Measurements from ENCODE around the gene LLGL1.

The LLGL1 gene

GRCh38 chr17:18230288-18231141 lies 5.1 kb downstream of the LLGL1 start:
- DNase-seq: peak; percentile 6

DNA sequence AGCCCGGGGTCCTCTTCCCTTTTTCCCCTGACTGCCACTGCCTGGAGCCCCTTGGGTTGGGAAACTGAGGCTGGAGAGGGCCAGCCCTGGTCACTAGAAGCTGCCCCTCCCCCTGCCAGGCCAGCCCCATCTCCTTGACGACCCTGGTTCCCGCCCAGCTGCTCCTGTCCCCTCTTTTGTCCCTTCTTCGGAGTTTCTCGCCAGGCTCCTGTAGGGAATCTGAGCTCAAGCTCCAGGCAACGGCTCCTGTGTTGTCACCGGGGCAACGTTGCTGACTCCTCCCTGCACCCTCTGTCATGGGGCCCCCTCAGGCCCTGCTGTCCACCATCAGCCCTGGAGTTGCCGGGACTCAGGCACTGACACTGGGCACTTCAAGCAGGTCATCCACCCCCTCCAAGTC lies 5.7 kb downstream of the LLGL1 start:
- DNase-seq: no peak

DNA sequence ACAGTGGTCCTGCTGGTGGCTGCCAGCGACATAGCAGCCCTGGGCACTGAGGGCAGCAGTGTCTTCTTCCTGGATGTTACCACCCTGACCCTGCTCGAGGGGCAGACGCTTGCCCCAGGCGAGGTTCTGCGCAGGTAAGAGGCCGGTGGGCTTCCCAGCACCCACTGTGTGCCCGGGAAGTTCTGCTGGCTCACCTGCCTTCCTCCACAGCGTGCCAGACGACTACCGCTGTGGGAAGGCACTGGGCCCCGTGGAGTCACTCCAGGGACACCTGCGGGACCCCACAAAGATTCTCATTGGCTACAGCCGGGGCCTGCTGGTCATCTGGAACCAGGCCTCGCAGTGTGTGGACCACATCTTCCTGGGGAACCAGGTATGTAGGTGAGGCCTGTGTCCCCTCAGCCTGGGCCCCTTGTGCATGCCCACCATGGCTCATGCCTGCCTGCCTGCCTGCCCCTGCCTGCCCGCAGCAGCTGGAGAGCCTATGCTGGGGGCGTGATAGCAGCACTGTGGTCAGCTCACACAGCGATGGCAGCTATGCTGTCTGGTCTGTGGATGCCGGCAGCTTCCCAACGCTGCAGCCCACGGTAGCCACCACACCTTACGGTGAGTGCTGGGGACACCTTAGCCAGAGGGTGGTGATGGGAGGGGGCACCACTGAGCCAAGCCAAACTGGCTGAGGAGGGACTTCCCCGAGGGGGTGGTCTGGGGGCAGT lies 8.5 kb downstream of the LLGL1 start:
- no peak for DNase-seq

DNA sequence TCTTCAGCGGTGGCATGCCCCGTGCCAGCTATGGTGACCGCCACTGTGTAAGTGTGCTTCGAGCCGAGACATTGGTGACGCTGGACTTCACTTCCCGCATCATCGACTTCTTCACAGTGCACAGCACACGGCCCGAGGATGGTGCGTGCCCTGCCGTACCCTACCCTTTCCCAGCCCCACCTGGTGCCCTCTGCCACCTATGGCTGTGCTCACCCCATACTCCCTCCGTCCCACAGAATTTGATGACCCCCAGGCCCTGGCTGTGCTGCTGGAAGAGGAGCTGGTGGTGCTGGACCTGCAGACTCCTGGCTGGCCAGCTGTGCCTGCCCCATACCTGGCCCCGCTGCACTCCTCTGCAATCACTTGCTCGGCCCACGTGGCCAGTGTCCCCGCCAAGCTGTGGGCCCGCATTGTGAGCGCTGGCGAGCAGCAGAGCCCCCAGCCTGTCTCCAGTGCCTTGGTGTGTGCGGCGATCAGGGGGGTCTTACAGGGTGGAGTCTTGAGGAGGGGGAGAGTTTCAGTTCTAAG lies 9.5 kb downstream of the LLGL1 start:
- no peak for DNase-seq

- DNase-seq: no peak
Measured at GRCh38 chr17:18235743-18236256, 10.4 kb downstream of the LLGL1 start.

GRCh38 chr17:18236494-18236893 lies 11.1 kb downstream of the LLGL1 start:
- DNase-seq: no peak

DNA sequence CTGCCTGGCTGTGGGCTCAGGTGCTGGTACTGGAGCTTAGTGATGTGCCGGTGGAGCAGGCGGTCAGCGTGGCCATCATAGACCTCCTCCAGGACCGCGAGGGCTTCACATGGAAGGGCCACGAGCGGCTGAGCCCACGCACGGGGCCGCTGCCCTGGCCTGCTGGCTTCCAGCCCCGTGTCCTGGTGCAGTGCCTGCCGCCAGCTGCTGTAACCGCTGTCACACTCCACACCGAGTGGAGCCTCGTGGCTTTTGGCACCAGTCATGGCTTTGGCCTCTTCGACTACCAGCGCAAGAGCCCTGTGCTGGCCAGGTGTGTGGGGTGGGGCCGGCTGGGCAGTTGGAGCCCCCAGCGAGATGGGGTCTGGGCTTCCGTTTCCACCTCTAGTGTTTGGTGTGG lies 12.0 kb downstream of the LLGL1 start:
- no peak for DNase-seq

GRCh38 chr17:18238299-18238698 lies 12.9 kb downstream of the LLGL1 start:
- no peak for DNase-seq

DNA sequence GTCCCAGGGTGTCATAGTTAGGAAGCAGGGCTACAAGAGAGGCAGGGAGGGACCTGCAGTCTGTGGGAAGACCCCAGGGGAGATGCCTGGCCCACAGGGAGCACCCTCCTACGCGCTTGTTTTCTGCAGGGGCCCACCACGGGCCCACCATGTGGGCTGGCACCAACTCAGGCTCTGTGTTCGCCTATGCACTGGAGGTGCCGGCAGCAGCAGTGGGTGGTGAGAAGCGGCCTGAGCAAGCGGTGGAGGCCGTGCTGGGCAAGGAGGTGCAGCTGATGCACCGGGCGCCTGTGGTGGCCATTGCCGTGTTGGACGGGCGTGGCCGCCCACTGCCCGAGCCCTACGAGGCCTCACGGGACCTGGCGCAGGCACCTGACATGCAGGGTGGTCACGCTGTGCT lies 15.0 kb downstream of the LLGL1 start:
- DNase-seq: no peak

DNA sequence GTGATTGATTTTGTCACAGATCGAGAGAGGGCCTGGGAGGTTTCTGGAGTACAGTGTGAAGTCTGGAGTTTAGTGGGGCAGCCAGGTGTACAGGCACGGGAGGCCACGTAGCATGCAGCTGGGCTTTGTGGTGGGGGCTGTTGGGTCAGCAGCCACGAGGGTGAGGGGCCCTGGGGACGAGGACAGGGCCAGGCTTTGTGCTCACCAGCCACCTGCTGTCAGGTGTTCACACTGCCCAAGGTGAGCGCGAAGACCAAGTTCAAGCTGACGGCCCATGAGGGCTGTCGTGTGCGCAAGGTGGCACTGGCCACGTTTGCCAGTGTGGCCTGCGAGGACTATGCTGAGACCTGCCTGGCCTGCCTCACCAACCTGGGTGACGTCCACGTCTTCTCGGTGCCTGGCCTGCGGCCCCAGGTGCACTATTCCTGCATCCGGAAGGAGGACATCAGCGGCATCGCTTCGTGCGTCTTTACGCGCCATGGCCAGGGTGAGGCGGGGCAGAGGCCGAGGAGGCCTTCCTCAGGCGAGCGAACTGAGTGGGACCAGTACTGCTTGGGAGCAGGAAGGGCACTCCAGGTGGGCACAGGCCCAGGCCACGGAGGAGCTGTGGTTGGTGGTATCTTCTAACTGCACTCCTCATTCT lies 15.9 kb downstream of the LLGL1 start:
- no peak for DNase-seq

DNA sequence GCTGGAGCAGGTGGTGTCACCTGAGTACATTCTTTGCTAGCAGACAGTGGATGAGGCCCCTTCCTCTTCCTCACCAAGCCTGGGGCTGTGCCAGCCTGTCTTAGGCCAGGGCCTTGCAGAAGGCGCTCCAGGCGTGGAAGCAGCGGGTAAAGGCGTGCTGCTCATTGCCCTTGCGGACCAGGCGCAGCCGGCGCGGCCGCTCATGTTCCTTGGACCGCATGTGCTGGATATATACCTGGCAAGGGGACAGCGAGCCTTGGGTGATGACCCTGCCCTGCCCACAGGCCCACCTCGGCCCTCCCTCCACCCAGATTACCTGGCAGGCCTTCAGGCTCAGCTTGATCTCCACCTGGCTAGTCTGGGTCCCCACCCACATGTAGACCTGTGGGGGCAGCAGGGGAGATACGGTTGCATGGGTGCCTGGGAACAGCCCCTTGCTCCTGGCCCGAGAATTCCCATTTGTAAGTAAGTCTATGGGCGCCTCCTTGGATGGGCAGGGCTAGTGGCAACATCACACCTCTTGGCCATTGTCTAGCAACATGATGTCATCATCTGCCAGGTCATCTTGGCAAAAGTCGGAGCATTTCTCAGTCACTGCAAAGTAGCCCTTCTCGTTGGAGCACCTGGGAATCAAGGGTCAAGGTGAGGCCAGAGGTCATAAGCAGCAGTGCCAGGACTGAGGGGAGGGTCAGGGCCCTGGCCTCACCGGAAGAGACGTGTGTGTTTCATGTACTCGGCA lies 19.8 kb downstream of the LLGL1 start:
- no peak for DNase-seq

DNA sequence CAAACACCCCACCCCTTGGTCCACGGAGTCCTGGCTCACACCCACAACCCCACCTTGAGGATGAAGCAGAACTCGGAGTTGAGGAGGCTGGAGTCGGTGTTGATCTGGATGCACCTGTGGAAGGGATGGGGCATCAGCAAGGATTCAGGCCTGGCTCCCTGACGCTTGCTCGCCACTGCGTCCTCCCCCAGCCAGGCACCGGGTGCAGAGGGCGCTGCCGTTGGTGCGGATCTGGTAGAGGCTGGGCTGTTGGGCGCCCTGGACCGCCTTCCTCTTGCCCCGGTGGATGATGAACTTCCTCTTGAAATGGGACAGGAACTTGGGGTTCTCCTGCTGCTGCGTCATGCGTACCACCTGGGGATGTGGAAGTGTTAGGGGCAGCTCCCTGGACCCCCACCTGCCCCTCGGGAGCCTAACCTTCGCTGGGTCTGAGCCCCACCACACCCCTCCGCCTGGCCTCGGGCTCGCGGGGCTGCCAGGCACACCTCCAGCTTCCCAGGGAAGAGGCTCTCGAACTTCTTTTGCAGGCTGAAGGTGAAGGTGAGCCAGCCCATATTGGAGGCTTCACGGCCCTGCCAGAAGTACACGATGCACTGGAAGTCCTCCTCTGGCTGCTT lies 20.8 kb downstream of the LLGL1 start:
- DNase-seq: no peak

DNA sequence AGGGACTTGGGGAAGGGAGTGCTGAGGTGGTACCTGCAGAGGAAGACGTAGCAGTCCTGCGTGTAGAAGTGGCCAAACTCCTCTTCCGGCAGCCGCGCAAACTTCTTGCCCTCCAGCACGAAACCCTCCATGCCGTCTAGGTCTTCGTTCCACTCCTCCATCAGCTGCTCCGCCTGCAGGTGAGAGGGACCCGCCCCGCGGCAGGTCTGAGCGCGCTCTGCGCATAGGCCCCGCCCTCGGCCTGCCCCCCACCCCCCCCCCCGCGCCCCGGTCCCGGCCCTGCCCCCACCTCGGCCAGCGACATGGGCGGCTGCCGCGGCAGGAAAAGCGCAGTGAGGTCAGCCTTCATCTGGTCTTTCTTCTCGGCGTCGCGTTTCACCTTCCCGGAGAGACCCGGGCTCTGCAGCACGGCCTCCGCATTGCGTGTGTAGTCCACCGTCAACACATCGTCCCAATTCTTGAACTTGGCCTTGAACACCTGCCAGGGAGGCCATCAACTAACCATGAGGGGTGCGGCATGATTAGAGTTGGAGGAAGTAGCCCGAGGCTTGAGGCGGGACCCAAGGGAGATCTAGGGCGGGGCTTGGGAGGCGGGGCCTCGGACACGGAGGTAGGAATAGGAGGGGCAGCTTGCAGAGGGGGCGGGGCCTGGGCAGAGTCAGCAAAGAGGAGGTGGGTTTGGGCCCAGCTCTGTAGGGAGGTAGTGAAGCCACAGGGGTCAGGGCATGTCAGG lies 21.6 kb downstream of the LLGL1 start:
- peak; percentile 60 for DNase-seq

GRCh38 chr17:18247613-18248001 lies 22.2 kb downstream of the LLGL1 start:
- no peak for DNase-seq

GRCh38 chr17:18248300-18248731 lies 22.9 kb downstream of the LLGL1 start:
- DNase-seq: peak; percentile 72

DNA sequence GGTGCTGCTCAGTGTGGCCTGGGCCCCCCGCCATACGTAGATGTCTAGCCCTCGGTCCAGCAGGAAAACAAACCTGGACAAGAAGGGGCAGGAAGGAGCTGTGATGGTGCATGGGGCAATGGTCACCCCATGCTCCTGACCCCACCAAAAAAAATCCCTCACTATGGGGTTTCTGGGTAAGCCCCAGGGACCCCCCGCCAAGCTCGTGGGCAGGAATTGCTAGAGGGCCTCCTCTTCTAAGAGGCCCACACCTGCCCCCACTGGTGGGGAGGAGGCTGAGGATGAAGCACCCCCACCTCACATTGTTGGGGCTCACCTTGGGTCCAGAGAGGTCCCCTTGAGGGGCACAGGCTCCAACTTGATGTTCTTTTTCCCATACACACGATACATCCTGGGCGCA lies 23.4 kb downstream of the LLGL1 start:
- DNase-seq: no peak

DNA sequence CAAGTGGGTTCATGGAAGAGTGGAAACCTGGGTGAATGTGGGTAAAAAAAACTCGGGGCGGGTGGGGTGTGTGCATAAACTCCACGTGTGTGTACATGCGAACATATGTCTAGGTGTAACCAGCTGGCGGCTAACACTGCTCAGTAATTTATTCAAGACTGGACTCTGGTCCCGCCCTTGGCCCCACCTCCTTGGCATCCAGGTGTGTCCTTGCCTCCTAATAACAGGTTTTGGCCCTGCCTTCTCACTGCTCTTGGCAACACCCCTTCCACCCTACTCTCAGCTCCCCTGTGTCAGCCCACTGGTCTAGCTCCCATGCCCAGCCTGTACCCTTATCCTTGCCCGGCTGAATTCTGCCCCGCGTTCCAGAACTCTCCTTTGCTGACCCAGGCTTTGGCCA lies 24.8 kb downstream of the LLGL1 start:
- peak; percentile 57 for DNase-seq

- no peak for DNase-seq
Measured at GRCh38 chr17:18250708-18251107, 25.3 kb downstream of the LLGL1 start.

DNA sequence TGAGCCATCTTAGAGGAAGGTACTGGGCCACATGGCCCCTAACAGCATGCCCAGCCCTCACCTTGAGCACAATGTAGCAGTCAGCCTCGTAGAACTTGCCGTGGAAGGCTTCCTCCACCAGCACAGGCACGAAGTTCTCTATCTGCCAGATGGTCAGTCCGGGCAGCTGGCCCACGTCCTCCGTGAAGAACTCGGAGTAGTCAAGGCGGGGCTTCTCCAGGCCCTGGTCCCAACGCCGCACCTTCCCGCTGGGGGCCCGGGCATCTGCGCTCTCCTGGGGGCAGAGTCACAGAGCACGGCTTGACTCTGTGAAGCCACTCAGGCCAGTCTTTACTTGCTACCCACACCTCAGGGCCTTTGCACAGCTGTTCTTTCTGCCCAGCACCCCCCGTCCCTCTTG lies 25.8 kb downstream of the LLGL1 start:
- DNase-seq: no peak

DNA sequence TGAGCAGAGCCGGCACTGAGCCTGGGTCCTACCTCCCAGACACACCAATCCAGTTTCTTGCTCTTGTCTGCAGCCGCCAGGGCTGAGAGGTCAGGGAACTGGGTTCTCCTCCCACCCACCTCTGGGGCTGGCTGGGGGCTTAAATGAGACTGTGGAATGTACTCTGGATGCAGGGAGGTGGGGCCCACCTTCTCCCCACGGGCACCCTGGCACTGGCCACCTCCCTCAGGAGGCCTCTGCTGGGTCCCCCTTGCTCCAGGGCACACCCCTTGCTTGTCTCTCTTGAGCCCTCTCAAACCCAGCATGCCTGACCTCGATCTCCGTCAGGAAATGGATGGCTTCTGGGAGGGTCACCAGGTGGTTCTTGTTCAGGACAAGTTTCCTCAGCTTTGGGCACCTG lies 26.7 kb downstream of the LLGL1 start:
- DNase-seq: no peak

DNA sequence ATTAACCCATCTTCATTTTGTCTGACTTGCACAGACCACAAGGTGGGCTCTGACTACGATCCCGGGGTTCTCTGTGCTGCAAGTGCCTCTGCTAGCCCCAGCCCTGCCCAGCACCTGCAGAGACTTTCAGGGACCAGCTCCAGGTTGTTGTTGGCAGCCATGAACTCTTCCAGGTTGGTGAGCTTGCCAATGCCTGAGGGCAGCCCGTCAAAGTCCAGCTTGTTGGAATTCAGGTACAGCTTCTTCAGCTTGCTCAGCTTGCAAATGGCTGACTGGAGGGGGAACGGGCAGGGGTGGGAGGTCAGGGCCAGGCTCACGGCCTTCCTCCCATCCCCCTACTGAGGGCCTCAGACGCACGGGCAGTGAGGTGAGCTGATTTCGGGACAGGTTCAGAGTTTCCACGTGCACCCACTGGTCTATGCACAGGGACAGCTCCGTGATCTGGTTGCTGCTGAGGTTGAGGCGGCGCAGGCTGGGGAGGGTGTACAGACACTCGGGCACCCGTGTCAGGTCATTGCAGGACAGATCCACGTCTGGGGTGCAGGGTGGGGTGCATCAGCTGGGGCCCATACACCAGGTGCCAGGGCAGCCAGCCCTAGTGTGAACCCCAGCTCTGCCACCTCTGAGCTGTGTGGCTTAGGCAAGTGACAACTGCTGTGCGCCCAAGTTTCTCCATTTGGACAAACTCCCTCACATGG lies 27.9 kb downstream of the LLGL1 start:
- no peak for DNase-seq

Measured in NCI-H2171 treated with DMSO at 0.1 percent for 48 hours (cell line).